H9 (cell line): Measurements from ENCODE around the gene FNDC1. TPM values are rescaled to one million over a fixed set of nuclear protein-coding genes. Genes with fewer than 3 reads are reported as not detected.

Source experiments
- DNase-seq: peaks from one replicate; pipeline ENCODE4 v3.0.0-alpha.2; 2017
- H2AFZ ChIP-seq: one replicate; pipeline ENCODE4 v1.6.1; 2013; ENCODE audit warnings: mild to moderate bottlenecking, low read length, control low read depth, moderate library complexity
- H2AK5ac ChIP-seq: 2 replicates; pipeline ENCODE4 v1.6.1; 2013; ENCODE audit warnings: low read length, control low read depth, mixed read lengths; ENCODE audit not compliant: insufficient read length
- H2BK120ac ChIP-seq: one replicate; pipeline ENCODE4 v1.6.1; 2013; ENCODE audit warnings: low read depth, mild to moderate bottlenecking, low read length, control low read depth, inconsistent platforms; ENCODE audit not compliant: poor library complexity, severe bottlenecking
- H2BK12ac ChIP-seq: 2 replicates; pipeline ENCODE4 v1.6.1; 2013; ENCODE audit warnings: low read length, control low read depth, mixed read lengths, low read depth; ENCODE audit not compliant: insufficient read length
- H2BK15ac ChIP-seq: 2 replicates; pipeline ENCODE4 v1.6.1; 2013; ENCODE audit warnings: low read depth, low read length, control low read depth
- H2BK20ac ChIP-seq: one replicate; pipeline ENCODE4 v1.6.1; 2013; ENCODE audit warnings: low read depth, mild to moderate bottlenecking, low read length, control low read depth, inconsistent platforms; ENCODE audit not compliant: poor library complexity, severe bottlenecking
- H2BK5ac ChIP-seq: 2 replicates; pipeline ENCODE4 v1.6.1; 2013; ENCODE audit warnings: low read length, control low read depth, mixed read lengths; ENCODE audit not compliant: insufficient read length
- H3K14ac ChIP-seq: 2 replicates; pipeline ENCODE4 v1.6.1; 2013; ENCODE audit warnings: low read length, control low read depth; ENCODE audit not compliant: insufficient read depth
- H3K18ac ChIP-seq: 2 replicates; pipeline ENCODE4 v1.6.1; 2013; ENCODE audit warnings: low read depth, mild to moderate bottlenecking, mixed read lengths, low read length, control low read depth; ENCODE audit not compliant: insufficient read length
- H3K23ac ChIP-seq: 2 replicates; pipeline ENCODE4 v1.6.1; 2013; ENCODE audit warnings: low read length, control low read depth, mixed read lengths, low read depth; ENCODE audit not compliant: insufficient read length
- H3K23me2 ChIP-seq: 2 replicates; pipeline ENCODE4 v1.6.1; 2013; ENCODE audit warnings: low read depth, mild to moderate bottlenecking, mixed read lengths, low read length, control low read depth; ENCODE audit not compliant: insufficient read length, poor library complexity, severe bottlenecking
- H3K27ac ChIP-seq: 2 replicates; pipeline ENCODE4 v1.5.1; 2013; ENCODE audit warnings: low read length, control low read depth, mixed read lengths, low read depth; ENCODE audit not compliant: insufficient read length
- H3K27me3 ChIP-seq: 2 replicates; pipeline ENCODE4 v1.6.1; 2013; ENCODE audit warnings: low read length, control low read depth, inconsistent platforms; ENCODE audit not compliant: insufficient read depth
- H3K4ac ChIP-seq: 2 replicates; pipeline ENCODE4 v1.6.1; 2013; ENCODE audit warnings: low read depth, mild to moderate bottlenecking, control low read depth, inconsistent platforms, low read length, moderate library complexity
- H3K4me1 ChIP-seq: 2 replicates; pipeline ENCODE4 v1.6.1; 2013; ENCODE audit warnings: low read length, control low read depth, inconsistent platforms; ENCODE audit not compliant: insufficient read depth
- H3K4me2 ChIP-seq: 2 replicates; pipeline ENCODE4 v1.6.1; 2013; ENCODE audit warnings: low read length, control low read depth, mixed read lengths; ENCODE audit not compliant: insufficient read length, insufficient read depth
- H3K56ac ChIP-seq: 2 replicates; pipeline ENCODE4 v1.6.1; 2013; ENCODE audit warnings: low read depth, mild to moderate bottlenecking, mixed read lengths, low read length, control low read depth; ENCODE audit not compliant: insufficient read length
- H3K79me1 ChIP-seq: 2 replicates; pipeline ENCODE4 v1.6.1; 2013; ENCODE audit warnings: low read depth, mild to moderate bottlenecking, moderate library complexity, low read length, control low read depth, inconsistent platforms; ENCODE audit not compliant: insufficient read depth, poor library complexity, severe bottlenecking
- H3K79me2 ChIP-seq: 2 replicates; pipeline ENCODE4 v1.6.1; 2013; ENCODE audit warnings: low read length, control low read depth, inconsistent platforms; ENCODE audit not compliant: insufficient read depth
- H3K9ac ChIP-seq: 2 replicates; pipeline ENCODE4 v1.6.1; 2013; ENCODE audit warnings: low read length, control low read depth, mixed read lengths; ENCODE audit not compliant: insufficient read length; ENCODE audit errors: extremely low read depth
- H3K9me3 ChIP-seq: one replicate; pipeline ENCODE4 v1.6.1; 2013; ENCODE audit warnings: low read depth, low read length, inconsistent platforms; ENCODE audit not compliant: control insufficient read depth
- H3T11ph ChIP-seq: one replicate; pipeline ENCODE4 v1.6.1; 2013; ENCODE audit warnings: mild to moderate bottlenecking, low read length, control low read depth, inconsistent platforms
- H4K20me1 ChIP-seq: one replicate; pipeline ENCODE4 v1.6.1; 2013; ENCODE audit not compliant: control insufficient read depth, insufficient read length, insufficient read depth
- H4K5ac ChIP-seq: 2 replicates; pipeline ENCODE4 v1.6.1; 2013; ENCODE audit warnings: low read depth, mild to moderate bottlenecking, mixed read lengths, low read length, control low read depth; ENCODE audit not compliant: insufficient read length
- H4K8ac ChIP-seq: replicated peaks from 2 replicates; pipeline ENCODE4 v1.6.1; 2013; ENCODE audit warnings: low read length, control low read depth, mixed read lengths, low read depth; ENCODE audit not compliant: insufficient read length
- H4K91ac ChIP-seq: 2 replicates; pipeline ENCODE4 v1.6.1; 2013; ENCODE audit warnings: low read depth, mild to moderate bottlenecking, moderate library complexity, mixed read lengths, low read length, control low read depth; ENCODE audit not compliant: insufficient read length
- H3K27ac Mint-ChIP-seq, 3 experiments: 2 replicates in 2 of 3; 3 replicates in 1 of 3; pipeline ENCODE4 v1.8.0; 2020 to 2021; ENCODE audit warnings: mixed read lengths in 3 of 3, mild to moderate bottlenecking in 1 of 3, moderate library complexity in 1 of 3
- H3K27me3 Mint-ChIP-seq: 2 replicates; pipeline ENCODE4 v1.8.0; 2021; ENCODE audit warnings: low read depth, mild to moderate bottlenecking, moderate library complexity, mixed read lengths
- H3K36me3 Mint-ChIP-seq, 3 experiments: 2 replicates in 2 of 3; 3 replicates in 1 of 3; pipeline ENCODE4 v1.8.0; 2020 to 2021; ENCODE audit warnings: low read depth in 3 of 3, mixed read lengths in 3 of 3; ENCODE audit not compliant: insufficient read depth in 1 of 3
- H3K4me1 Mint-ChIP-seq, 2 experiments: 2 replicates each; pipeline ENCODE4 v1.8.0; 2020; ENCODE audit warnings: mixed read lengths in 2 of 2
- H3K4me3 Mint-ChIP-seq, 2 experiments: 2 replicates in 1 of 2; 3 replicates in 1 of 2; pipeline ENCODE4 v1.8.0; 2020 to 2021; ENCODE audit warnings: mild to moderate bottlenecking in 2 of 2, mixed read lengths in 2 of 2, moderate library complexity in 1 of 2
- H3K9me3 Mint-ChIP-seq, 2 experiments: 2 replicates in 1 of 2; 3 replicates in 1 of 2; pipeline ENCODE4 v1.8.0; 2020; ENCODE audit warnings: mild to moderate bottlenecking in 2 of 2, mixed read lengths in 2 of 2, moderate library complexity in 1 of 2
- CTCF ChIP-seq: fragments of 200-600 bp; sonication (generic); conservative IDR thresholded peaks from 3 replicates; pipeline ENCODE4 v1.8.0; 2021; ENCODE audit warnings: antibody characterized with exemption, mild to moderate bottlenecking
- WGBS: extraction: QIAGEN DNeasy Blood & Tissue Kit; methylation state at CpG from one replicate; pipeline ENCODE4 v1.1.7; 2013; ENCODE audit warnings: missing lambda C conversion rate, low lambda C conversion rate, mixed read lengths; ENCODE audit not compliant: insufficient read length; ENCODE audit errors: extremely low coverage; 5-methylcytosine and 5-hydroxymethylcytosine counted together
- total RNA-seq: library from RNA; stranded (reverse); gene quantifications from 2 replicates; pipeline ENCODE4 v1.2.1, GENCODE V29; 2021

FNDC1 gene
- total RNA-seq, 1 experiment from 2014 or later, result 0.24 TPM

- Histone ChIP-seq H3K9me3 (no peaks in the 10 kb centered on the region), H2BK120ac (no peak overlapping the region), H3K23me2 (no peaks in the 10 kb centered on the region), H4K20me1 (no peaks in the 10 kb centered on the region), H3K14ac (no peak overlapping the region), H2BK5ac (no peak overlapping the region), H3T11ph (no peak overlapping the region), H4K5ac (no peak overlapping the region), H3K23ac (no peak overlapping the region), H3K79me1 (no peaks in the 10 kb centered on the region), H3K18ac (no peak overlapping the region), H2AK5ac (no peak overlapping the region), H3K56ac (no peak overlapping the region), H4K8ac (no peak overlapping the region), H3K4me2 (no peak overlapping the region), H2BK12ac (no peak overlapping the region), H3K27ac (no peak overlapping the region), H2BK15ac (no peak overlapping the region), H3K4ac (no peak overlapping the region), H3K4me1 (no peaks in the 10 kb centered on the region), H4K91ac (no peak overlapping the region), H3K79me2 (no peaks in the 10 kb centered on the region), H3K9ac (no peak overlapping the region), H2AFZ (no peak overlapping the region), H3K27me3 (no peaks in the 10 kb centered on the region), H2BK20ac (no peak overlapping the region)
- Mint-ChIP-seq H3K36me3 (no peaks in the 10 kb centered on the region), H3K9me3 (peaks cover 0 to 43% of the 10 kb centered on the region in 2 experiments; a peak in 3 of 5 replicates), H3K27ac (no peak overlapping the region), H3K4me1 (peaks cover 0 to 4% of the 10 kb centered on the region in 2 experiments; a peak in 1 of 4 replicates), H3K27me3 (peaks cover 5% of the 10 kb centered on the region; the same call in 1 of the 2 replicates), H3K4me3 (no peak overlapping the region)
- no peak for DNase-seq
- WGBS, result no CpG with 5 or more reads among the region's 5 CpGs
- TF ChIP-seq CTCF, result no peak
Observed at GRCh38 chr6:159301277-159301676, 132.1 kb downstream of the FNDC1 start.
